RWPE2 (cell line): ENCODE measurements around the gene PHTF2.

Experiments used
- ATAC-seq: fragments of 200-7000 bp; cut with Tn5 transposase; 3 replicates; pipeline ENCODE4 v1.9.1; 2021; ENCODE audit warnings: low read depth
- DNase-seq: peaks from one replicate; pipeline ENCODE4 v3.0.0-alpha.2; 2020; ENCODE audit warnings: low spot score
- H3K27ac ChIP-seq: fragments of 450-650 bp; 2 replicates; pipeline ENCODE4 v1.5.1; 2017; ENCODE audit warnings: mild to moderate bottlenecking; ENCODE audit not compliant: poor library complexity, severe bottlenecking
- H3K27me3 ChIP-seq: fragments of 250-450 bp; sonication (Bioruptor Pico); 2 replicates; pipeline ENCODE4 v1.5.1; 2021; ENCODE audit warnings: mild to moderate bottlenecking, moderate library complexity; ENCODE audit not compliant: insufficient read depth, poor library complexity, severe bottlenecking
- H3K36me3 ChIP-seq: fragments of 250-450 bp; sonication (Bioruptor Pico); 2 replicates; pipeline ENCODE4 v1.5.1; 2020; ENCODE audit warnings: low read depth, mild to moderate bottlenecking, moderate library complexity
- H3K4me1 ChIP-seq: fragments of 250-450 bp; sonication (Bioruptor Pico); 2 replicates; pipeline ENCODE4 v1.5.1; 2021; ENCODE audit warnings: mild to moderate bottlenecking, moderate library complexity; ENCODE audit not compliant: insufficient read depth, poor library complexity, severe bottlenecking
- H3K4me3 ChIP-seq: fragments of 250-450 bp; sonication (Bioruptor Pico); 2 replicates; pipeline ENCODE4 v1.5.1; 2021; ENCODE audit warnings: mild to moderate bottlenecking, moderate library complexity; ENCODE audit not compliant: severe bottlenecking
- H3K9me3 ChIP-seq: fragments of 250-450 bp; sonication (Bioruptor Pico); 2 replicates; pipeline ENCODE4 v1.5.1; 2021; ENCODE audit warnings: mild to moderate bottlenecking, moderate library complexity; ENCODE audit not compliant: severe bottlenecking
- TF ChIP-seq, protein P1 (sequence below): fragments of 450-650 bp; IDR thresholded peaks from one replicate; pipeline ENCODE4 v1.5.1; 2017; ENCODE audit warnings: mild to moderate bottlenecking, moderate library complexity; ENCODE audit not compliant: poor library complexity, severe bottlenecking

The PHTF2 gene

DNA sequence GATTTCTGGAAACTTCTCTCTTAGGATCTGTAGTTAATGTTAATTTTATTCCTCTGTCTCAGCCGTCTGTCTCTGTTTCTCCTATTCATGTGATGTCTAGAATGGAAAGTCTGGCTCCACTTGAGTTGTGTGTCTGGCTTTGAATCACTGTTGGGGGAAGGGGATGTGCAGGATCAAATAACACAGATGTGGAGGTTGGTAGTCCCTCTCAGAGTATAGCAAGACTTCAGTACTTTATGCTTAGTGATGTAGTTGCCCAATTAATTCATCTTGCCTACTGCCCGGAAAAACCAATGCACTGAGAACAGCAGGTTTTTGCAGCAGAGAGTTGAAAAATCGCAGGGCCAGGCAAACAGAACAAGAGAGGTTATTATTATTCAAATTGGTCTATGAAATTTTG is 79.2 kb downstream of the PHTF2 start:
- no peak for DNase-seq
- Histone ChIP-seq H3K4me3 (no peak overlapping the region), H3K36me3 (no peaks in the 10 kb centered on the region), H3K27ac (no peak overlapping the region), H3K9me3 (no peaks in the 10 kb centered on the region), H3K4me1 (no peaks in the 10 kb centered on the region), H3K27me3 (no peaks in the 10 kb centered on the region)
- ATAC-seq: no peak
- TF ChIP-seq, protein P1, sequence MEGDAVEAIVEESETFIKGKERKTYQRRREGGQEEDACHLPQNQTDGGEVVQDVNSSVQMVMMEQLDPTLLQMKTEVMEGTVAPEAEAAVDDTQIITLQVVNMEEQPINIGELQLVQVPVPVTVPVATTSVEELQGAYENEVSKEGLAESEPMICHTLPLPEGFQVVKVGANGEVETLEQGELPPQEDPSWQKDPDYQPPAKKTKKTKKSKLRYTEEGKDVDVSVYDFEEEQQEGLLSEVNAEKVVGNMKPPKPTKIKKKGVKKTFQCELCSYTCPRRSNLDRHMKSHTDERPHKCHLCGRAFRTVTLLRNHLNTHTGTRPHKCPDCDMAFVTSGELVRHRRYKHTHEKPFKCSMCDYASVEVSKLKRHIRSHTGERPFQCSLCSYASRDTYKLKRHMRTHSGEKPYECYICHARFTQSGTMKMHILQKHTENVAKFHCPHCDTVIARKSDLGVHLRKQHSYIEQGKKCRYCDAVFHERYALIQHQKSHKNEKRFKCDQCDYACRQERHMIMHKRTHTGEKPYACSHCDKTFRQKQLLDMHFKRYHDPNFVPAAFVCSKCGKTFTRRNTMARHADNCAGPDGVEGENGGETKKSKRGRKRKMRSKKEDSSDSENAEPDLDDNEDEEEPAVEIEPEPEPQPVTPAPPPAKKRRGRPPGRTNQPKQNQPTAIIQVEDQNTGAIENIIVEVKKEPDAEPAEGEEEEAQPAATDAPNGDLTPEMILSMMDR: no peak

GRCh38 chr7:77878500-77878899 is 79.9 kb downstream of the PHTF2 start:
- DNase-seq: no peak
- Histone ChIP-seq H3K4me3 (no peak overlapping the region), H3K27me3 (no peaks in the 10 kb centered on the region), H3K9me3 (no peaks in the 10 kb centered on the region), H3K36me3 (no peaks in the 10 kb centered on the region), H3K27ac (no peak overlapping the region), H3K4me1 (no peaks in the 10 kb centered on the region)
- no peak for ATAC-seq
- TF ChIP-seq, protein P1: no peak

GRCh38 chr7:77879272-77879671 is 80.7 kb downstream of the PHTF2 start:
- TF ChIP-seq, protein P1: no peak
- no peaks in the 10 kb centered on the region for H3K4me1 ChIP-seq
- no peaks in the 10 kb centered on the region for H3K27me3 ChIP-seq
- no peaks in the 10 kb centered on the region for H3K9me3 ChIP-seq
- no peaks in the 10 kb centered on the region for H3K36me3 ChIP-seq
- ATAC-seq (no peak), DNase-seq (no peak)
- no peak overlapping the region for H3K4me3 ChIP-seq
- H3K27ac ChIP-seq: no peak overlapping the region

- H3K36me3 ChIP-seq: no peaks in the 10 kb centered on the region
- no peaks in the 10 kb centered on the region for H3K9me3 ChIP-seq
- no peak overlapping the region for H3K27ac ChIP-seq
- no peak for ATAC-seq
- TF ChIP-seq, protein P1: no peak
- no peak for DNase-seq
- H3K27me3 ChIP-seq: no peaks in the 10 kb centered on the region
- no peak overlapping the region for H3K4me3 ChIP-seq
- no peaks in the 10 kb centered on the region for H3K4me1 ChIP-seq
Measured at GRCh38 chr7:77881871-77882270, 83.3 kb downstream of the PHTF2 start.

GRCh38 chr7:77885155-77885554 is 86.6 kb downstream of the PHTF2 start:
- ATAC-seq: no peak
- Histone ChIP-seq H3K9me3 (no peaks in the 10 kb centered on the region), H3K4me1 (no peaks in the 10 kb centered on the region), H3K27ac (no peak overlapping the region), H3K4me3 (no peak overlapping the region), H3K36me3 (no peaks in the 10 kb centered on the region), H3K27me3 (no peaks in the 10 kb centered on the region)
- TF ChIP-seq, protein P1: no peak
- no peak for DNase-seq
